Right kidney (tissue), 1 donor: ENCODE data around the gene ZNF532.
"Not testable (repeated sequence)": the region's sequence is repeated elsewhere in the genome, so short reads cannot be mapped to it uniquely, and the experiment has no call there.

Source experiments
- DNase-seq: peaks from one replicate; pipeline ENCODE4 v3.0.0-alpha.2; 2016

Gene ZNF532

GRCh38 chr18:58848685-58849084, 16.0 kb upstream of the ZNF532 start:
- DNase-seq: no peak

- no peak for DNase-seq
Measured at GRCh38 chr18:58850786-58851469, 13.7 kb upstream of the ZNF532 start.

GRCh38 chr18:58851856-58852255, 12.8 kb upstream of the ZNF532 start:
- DNase-seq: no peak

GRCh38 chr18:58852629-58853028, 12.0 kb upstream of the ZNF532 start:
- no peak for DNase-seq

GRCh38 chr18:58853561-58853960, 11.1 kb upstream of the ZNF532 start:
- DNase-seq: no peak

GRCh38 chr18:58855521-58855920, 9.2 kb upstream of the ZNF532 start:
- not testable (repeated sequence) for DNase-seq

GRCh38 chr18:58856881-58857280, 7.8 kb upstream of the ZNF532 start:
- no peak for DNase-seq

- no peak for DNase-seq
Measured at GRCh38 chr18:58858591-58859468, 5.8 kb upstream of the ZNF532 start.

- DNase-seq: no peak
Measured at GRCh38 chr18:58859907-58860306, 4.8 kb upstream of the ZNF532 start.

- DNase-seq: peak; percentile 46
Measured at GRCh38 chr18:58860747-58861231, 3.9 kb upstream of the ZNF532 start.

- no peak for DNase-seq
Measured at GRCh38 chr18:58861353-58861752, 3.3 kb upstream of the ZNF532 start.

- peak; percentile 27 for DNase-seq
Measured at GRCh38 chr18:58861861-58862301, 2.8 kb upstream of the ZNF532 start.

GRCh38 chr18:58862356-58862755, 2.3 kb upstream of the ZNF532 start:
- DNase-seq: no peak

- DNase-seq: peak; percentile 75
Measured at GRCh38 chr18:58862851-58863538, 1.7 kb upstream of the ZNF532 start.

- DNase-seq: peak; percentile 70
Measured at GRCh38 chr18:58863539-58864145, 1.0 kb upstream of the ZNF532 start.

GRCh38 chr18:58865033-58865590, 435 bp downstream of the ZNF532 start:
- DNase-seq: no peak

- no peak for DNase-seq
Measured at GRCh38 chr18:58865701-58866065, 1.0 kb downstream of the ZNF532 start.

- DNase-seq: peak; percentile 47
Measured at GRCh38 chr18:58866066-58866772, 1.5 kb downstream of the ZNF532 start.

- DNase-seq: no peak
Measured at GRCh38 chr18:58866773-58867150, 2.1 kb downstream of the ZNF532 start.

GRCh38 chr18:58867281-58867961, 2.7 kb downstream of the ZNF532 start:
- DNase-seq: no peak

GRCh38 chr18:58868440-58868839, 3.8 kb downstream of the ZNF532 start:
- DNase-seq: no peak
